Ammon's horn (tissue), 1 donor: Measurements from ENCODE around the gene ARHGAP25.

Source experiments
- DNase-seq: peaks from one replicate; pipeline ENCODE4 v3.0.0-alpha.2; 2016; ENCODE audit warnings: low spot score

ARHGAP25 gene

DNA sequence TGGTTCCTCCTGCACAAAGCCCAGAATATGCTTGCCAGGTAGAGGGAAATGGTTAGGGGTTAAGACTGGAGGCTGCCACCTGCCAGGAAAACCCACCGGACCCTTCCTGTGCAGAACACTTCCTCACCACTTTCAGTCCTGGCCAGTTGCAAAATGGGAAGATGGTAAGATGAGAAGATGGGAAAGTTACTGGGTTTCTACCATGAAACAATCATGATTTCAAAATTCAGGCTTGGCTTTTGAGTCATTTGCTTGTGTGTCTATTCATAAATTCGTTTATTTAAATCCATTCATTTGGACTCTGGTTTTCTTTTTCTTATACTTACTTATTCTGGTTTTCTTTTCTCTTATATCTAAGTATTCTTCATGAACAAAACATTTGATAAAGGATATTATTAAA is 129.4 kb downstream of the ARHGAP25 start:
- DNase-seq, result no peak

DNA sequence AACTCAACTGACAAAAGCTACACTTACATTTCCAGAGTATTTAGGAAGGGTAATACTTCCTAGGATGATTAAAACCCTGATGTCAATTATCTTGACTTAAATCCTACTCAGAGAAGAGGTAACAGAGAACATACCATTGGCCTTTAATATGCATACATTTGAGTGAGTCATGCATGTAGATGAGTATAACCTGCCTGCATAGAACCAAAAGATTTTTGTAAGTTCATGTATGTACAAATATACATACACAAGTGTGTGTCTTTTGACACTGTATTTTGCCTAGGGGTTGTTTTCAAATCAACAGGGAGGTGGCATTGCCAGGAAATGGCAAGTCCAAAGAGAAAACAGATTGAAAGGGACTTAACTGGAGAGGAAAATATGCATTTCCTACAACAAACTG is 130.5 kb downstream of the ARHGAP25 start:
- no peak for DNase-seq

DNA sequence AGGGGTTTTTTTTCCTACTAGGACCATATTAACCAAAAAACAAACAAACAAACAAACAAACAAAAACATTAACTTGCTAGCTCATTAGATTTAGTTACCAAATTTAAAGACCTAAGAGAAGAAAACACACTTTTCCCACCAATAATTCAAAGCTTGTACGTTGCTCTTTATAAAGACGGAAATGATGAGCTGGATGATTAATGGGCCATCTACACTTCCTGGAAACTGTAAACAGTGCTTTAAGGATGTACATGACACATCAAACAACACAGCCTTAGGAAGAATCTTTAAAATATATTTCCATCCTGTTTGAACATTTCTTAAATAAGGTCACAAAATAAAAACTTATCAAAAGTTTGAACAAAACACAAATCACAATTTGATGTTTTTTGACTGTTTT is 135.6 kb downstream of the ARHGAP25 start:
- DNase-seq, result no peak

DNA sequence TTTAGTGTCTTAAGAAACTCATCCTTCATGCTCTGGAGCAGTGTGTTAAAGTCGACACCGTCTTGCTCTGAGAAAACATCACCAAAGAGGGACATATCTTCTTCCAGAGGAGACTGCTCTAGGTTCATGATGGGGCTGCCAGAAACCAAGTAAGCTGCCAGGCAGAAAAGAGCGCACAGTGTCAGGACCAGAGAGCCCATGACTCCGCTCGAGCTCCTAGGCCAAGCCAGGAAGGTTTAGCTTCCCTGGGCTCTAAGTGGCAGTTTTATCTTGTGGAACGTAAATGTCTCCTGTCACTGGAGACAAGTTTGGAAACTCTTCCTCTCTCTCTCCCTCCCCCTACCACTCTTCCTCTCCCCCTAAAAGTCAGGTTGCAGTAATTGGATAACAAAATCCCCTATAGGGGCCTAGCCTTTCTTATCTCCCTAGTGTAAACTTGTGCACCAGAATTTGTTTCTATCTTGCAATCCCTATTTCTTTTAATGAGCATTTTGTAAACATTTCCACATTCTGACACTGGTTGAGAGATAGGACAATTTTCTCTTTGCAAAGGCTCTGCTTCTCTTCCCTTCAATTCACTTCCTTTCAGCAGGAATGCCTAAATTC is 136.7 kb downstream of the ARHGAP25 start, which contains the start of gene BMP10:
BMP10 (minus strand) TSS at position 239 of the 606 bp plus-strand sequence; CDS start at position 200, 39 bp downstream.
- no peak for DNase-seq
